Right lobe of liver (tissue), 4 donors: ENCODE results near the gene HOXA10.

Source experiments
- POLR2A ChIP-seq: fragments of 450-650 bp; IDR thresholded peaks from one replicate; pipeline ENCODE4 v1.6.1; 2017; ENCODE audit warnings: antibody characterized with exemption, mild to moderate bottlenecking
- TF ChIP-seq, protein P1 (sequence below), 4 donors: fragments of 200-600 bp in 3 of 4; fragments of 450-650 bp in 1 of 4; IDR thresholded peaks; one replicate each; pipeline versions ENCODE4 v1.5.1 to v1.8.0; 2016 to 2022; ENCODE audit warnings: antibody characterized with exemption in 4 of 4, mild to moderate bottlenecking in 2 of 4
- donor health status: DM: no; HTN: no; CAD: no.
- donor health status: DM: no; HTN: no; CAD: no.
- donor health status: DM: no; HTN: yes; CAD: no.

- TF ChIP-seq, protein P1, sequence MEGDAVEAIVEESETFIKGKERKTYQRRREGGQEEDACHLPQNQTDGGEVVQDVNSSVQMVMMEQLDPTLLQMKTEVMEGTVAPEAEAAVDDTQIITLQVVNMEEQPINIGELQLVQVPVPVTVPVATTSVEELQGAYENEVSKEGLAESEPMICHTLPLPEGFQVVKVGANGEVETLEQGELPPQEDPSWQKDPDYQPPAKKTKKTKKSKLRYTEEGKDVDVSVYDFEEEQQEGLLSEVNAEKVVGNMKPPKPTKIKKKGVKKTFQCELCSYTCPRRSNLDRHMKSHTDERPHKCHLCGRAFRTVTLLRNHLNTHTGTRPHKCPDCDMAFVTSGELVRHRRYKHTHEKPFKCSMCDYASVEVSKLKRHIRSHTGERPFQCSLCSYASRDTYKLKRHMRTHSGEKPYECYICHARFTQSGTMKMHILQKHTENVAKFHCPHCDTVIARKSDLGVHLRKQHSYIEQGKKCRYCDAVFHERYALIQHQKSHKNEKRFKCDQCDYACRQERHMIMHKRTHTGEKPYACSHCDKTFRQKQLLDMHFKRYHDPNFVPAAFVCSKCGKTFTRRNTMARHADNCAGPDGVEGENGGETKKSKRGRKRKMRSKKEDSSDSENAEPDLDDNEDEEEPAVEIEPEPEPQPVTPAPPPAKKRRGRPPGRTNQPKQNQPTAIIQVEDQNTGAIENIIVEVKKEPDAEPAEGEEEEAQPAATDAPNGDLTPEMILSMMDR (IDR thresholded peaks at IDR 0.05): no peak
- TF ChIP-seq POLR2A: no peak
Measured at GRCh38 chr7:27209933-27210440, 35.9 kb upstream of the HOXA10 start.
